Cardiac muscle cell (in vitro differentiated cells and primary cell): ENCODE results near the gene CRYBB3. TPM values are rescaled to one million over a fixed set of nuclear protein-coding genes. Genes with fewer than 3 reads are reported as not detected.

Experiments
- DNase-seq, 2 donors: peaks; one replicate each; pipeline versions ENCODE4 v3.0.0 to v3.0.0-alpha.2; 2010 to 2017; ENCODE audit warnings: low read depth in 1 of 2, low spot score in 1 of 2
- H3K27ac ChIP-seq: fragments of 200-600 bp; sonication (generic); 2 replicates; pipeline ENCODE4 v1.5.1; 2016
- H3K27me3 ChIP-seq: fragments of 200-600 bp; sonication (generic); 2 replicates; pipeline ENCODE4 v1.6.0; 2016; ENCODE audit warnings: control low read depth
- H3K36me3 ChIP-seq: fragments of 200-600 bp; sonication (generic); 2 replicates; pipeline ENCODE4 v1.5.1; 2016; ENCODE audit warnings: control low read depth
- H3K4me1 ChIP-seq: fragments of 200-600 bp; sonication (generic); 2 replicates; pipeline ENCODE4 v1.8.1; 2017; ENCODE audit warnings: low read depth, mild to moderate bottlenecking, mixed run types
- H3K4me3 ChIP-seq: fragments of 200-600 bp; sonication (generic); 2 replicates; pipeline ENCODE4 v1.5.1; 2016; ENCODE audit warnings: mild to moderate bottlenecking
- H3K9me3 ChIP-seq: fragments of 200-600 bp; sonication (generic); 2 replicates; pipeline ENCODE4 v1.5.1; 2017; ENCODE audit warnings: low read depth, mild to moderate bottlenecking, control low read depth
- CTCF ChIP-seq: IDR thresholded peaks from 2 replicates; pipeline ENCODE4 v1.5.1; 2012; ENCODE audit warnings: low read depth, mild to moderate bottlenecking, low read length
- polyA plus RNA-seq: library from polyadenylated mRNA; unstranded; fragments of >200 nt; fragmentation: Nextera tagmentation; extraction: Ambion mirVana; gene quantifications from 2 replicates; pipeline ENCODE4 v1.2.1, GENCODE V29; 2016
- total RNA-seq: library from RNA; depleted of rRNA; stranded (reverse); fragments of >200 nt; gene quantifications from 2 replicates; pipeline ENCODE4 v1.2.3, GENCODE V29; 2016

CRYBB3 gene
- total and polyA plus RNA-seq, 2 experiments from 2014 or later: 0.21 TPM; not detected in 1

- H3K27ac ChIP-seq: no peak overlapping the region
- no peak for TF ChIP-seq CTCF
- H3K27me3 ChIP-seq: no peaks in the 10 kb centered on the region
- no peak for DNase-seq
- no peaks in the 10 kb centered on the region for H3K36me3 ChIP-seq
- H3K4me3 ChIP-seq: no peak overlapping the region
- H3K4me1 ChIP-seq: peaks cover 10% of the 10 kb centered on the region
- no peaks in the 10 kb centered on the region for H3K9me3 ChIP-seq
Measured at GRCh38 chr22:25160120-25160996, 39.3 kb upstream of the CRYBB3 start.

GRCh38 chr22:25161017-25161915 lies 38.4 kb upstream of the CRYBB3 start:
- no peak for TF ChIP-seq CTCF
- Histone ChIP-seq H3K27me3 (no peaks in the 10 kb centered on the region), H3K4me1 (peaks cover 10% of the 10 kb centered on the region)

GRCh38 chr22:25161916-25162530 lies 37.6 kb upstream of the CRYBB3 start:
- DNase-seq: no peak
- H3K4me1 ChIP-seq: peaks cover 5% of the 10 kb centered on the region
- H3K9me3 ChIP-seq: no peaks in the 10 kb centered on the region
- TF ChIP-seq CTCF: no peak
- H3K4me3 ChIP-seq: no peak overlapping the region
- no peaks in the 10 kb centered on the region for H3K36me3 ChIP-seq
- H3K27ac ChIP-seq: no peak overlapping the region
- no peaks in the 10 kb centered on the region for H3K27me3 ChIP-seq

More at GRCh38 chr22:25161017-25161915, 38.4 kb upstream of the CRYBB3 start:
- no peaks in the 10 kb centered on the region for H3K9me3 ChIP-seq
- no peak overlapping the region for H3K4me3 ChIP-seq
- DNase-seq: no peak
- H3K36me3 ChIP-seq: no peaks in the 10 kb centered on the region
- H3K27ac ChIP-seq: no peak overlapping the region

- H3K27ac ChIP-seq: no peak overlapping the region
- H3K9me3 ChIP-seq: no peaks in the 10 kb centered on the region
- no peak overlapping the region for H3K4me3 ChIP-seq
- H3K27me3 ChIP-seq: no peaks in the 10 kb centered on the region
- no peaks in the 10 kb centered on the region for H3K36me3 ChIP-seq
- H3K4me1 ChIP-seq: no peaks in the 10 kb centered on the region
- DNase-seq: no peak
- no peak for TF ChIP-seq CTCF
Measured at GRCh38 chr22:25162561-25162960, 37.1 kb upstream of the CRYBB3 start.

- TF ChIP-seq CTCF: no peak
- no peaks in the 10 kb centered on the region for H3K4me1 ChIP-seq
- no peak overlapping the region for H3K4me3 ChIP-seq
- no peaks in the 10 kb centered on the region for H3K9me3 ChIP-seq
- H3K36me3 ChIP-seq: no peaks in the 10 kb centered on the region
- no peaks in the 10 kb centered on the region for H3K27me3 ChIP-seq
- no peak overlapping the region for H3K27ac ChIP-seq
- no peak for DNase-seq
Measured at GRCh38 chr22:25165785-25166184, 33.9 kb upstream of the CRYBB3 start.
